Motor neuron (in vitro differentiated cells): ENCODE results near the gene RAD51B. TPM values are rescaled to one million over a fixed set of nuclear protein-coding genes. Genes with fewer than 3 reads are reported as not detected.

Source experiments
- ATAC-seq, 8 experiments: fragments of 200-7000 bp; cut with Tn5 transposase; replicated peaks in 6 of 8; 2 replicates each; pipeline ENCODE4 v1.8.0; 2021; ENCODE audit warnings: mild to moderate bottlenecking in 8 of 8, moderate library complexity in 8 of 8
- H3K27ac ChIP-seq, 2 donors: fragments of 250-450 bp; sonication (Bioruptor Pico); 2 replicates each; pipeline ENCODE4 v1.9.0; 2021; ENCODE audit warnings: antibody characterized with exemption in 2 of 2, mild to moderate bottlenecking in 2 of 2, moderate library complexity in 1 of 2
- H3K4me1 ChIP-seq, 2 donors: fragments of 250-450 bp; sonication (Bioruptor Pico); replicated peaks in 1 of 2; 2 replicates each; pipeline ENCODE4 v1.6.1; 2021; ENCODE audit warnings: antibody characterized with exemption in 2 of 2, mild to moderate bottlenecking in 2 of 2, moderate library complexity in 1 of 2
- H3K4me3 ChIP-seq, 5 donors: fragments of 250-450 bp; sonication (Bioruptor Pico); 2 replicates each; pipeline ENCODE4 v1.9.0; 2021; ENCODE audit warnings: antibody characterized with exemption in 5 of 5, mild to moderate bottlenecking in 5 of 5, moderate library complexity in 4 of 5
- WGBS, 10 experiments: fragments of 450-650 bp; shearing (Covaris generic); methylation state at CpG; one replicate each; pipeline ENCODE4 v1.0.0; 2022; 5-methylcytosine and 5-hydroxymethylcytosine counted together
- in situ Hi-C, 9 experiments: fragments of 400-800 bp; cut with MboI; loops; one replicate each; pipeline ENCODE4 v1.15.0; 2021; ENCODE audit warnings: low sequenced_read_pairs in 9 of 9, low pct_unique_long_range_greater_than_20kb in 2 of 9; ENCODE audit not compliant: unreplicated experiment in 9 of 9
- total RNA-seq, 8 experiments: library from RNA; unstranded; fragments of 300-600 nt; gene quantifications; 2 replicates each; pipeline versions ENCODE4 v1.2.3 to v1.2.4, GENCODE V29; 2022

RAD51B gene
- total RNA-seq, 8 experiments from 2014 or later: 5.4 to 37.7 (median 11.0) TPM

DNA sequence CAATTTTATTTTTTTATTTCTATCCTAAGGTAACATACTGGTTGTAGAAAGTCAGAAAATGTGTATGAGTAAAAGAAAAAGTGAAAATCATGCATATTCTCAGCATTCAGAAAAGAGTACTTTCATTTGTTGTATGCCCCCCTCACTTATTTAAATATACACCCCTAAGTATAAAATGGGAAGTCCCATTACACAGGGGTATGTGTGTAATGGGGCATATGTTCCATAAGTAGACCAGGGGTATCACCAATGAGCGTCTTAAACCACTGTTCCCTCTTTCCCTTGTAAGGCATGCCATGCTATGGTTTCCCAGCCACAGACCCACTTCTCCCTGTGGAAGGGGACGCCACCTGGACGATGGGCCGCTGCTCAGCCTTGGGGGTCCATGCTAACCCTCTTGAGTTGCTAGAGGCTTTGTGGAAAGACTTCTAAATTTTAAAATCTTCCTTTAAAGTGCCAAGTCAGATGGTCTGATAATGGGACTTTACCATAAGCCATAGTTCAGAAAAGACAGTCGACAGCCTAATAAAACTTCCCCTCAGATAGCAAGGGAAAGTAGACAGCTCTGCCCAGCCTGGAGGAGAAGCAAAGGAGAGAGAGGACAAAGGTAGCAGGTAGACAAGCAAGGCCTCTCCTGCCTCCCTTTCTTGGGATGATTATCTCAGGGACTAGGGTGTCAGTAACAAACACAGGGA lies 855.1 kb downstream of the RAD51B start:
- Histone ChIP-seq H3K27ac (no peak overlapping the region), H3K4me1 (peaks cover 12 to 22% of the 10 kb centered on the region in 2 donors), H3K4me3 (no peak overlapping the region)
- in situ Hi-C loops: no loop called here
- 87 to 100% (median 95%) methylated on average over 1 to 5 of the region's 5 CpGs; no CpG with 5 or more reads in 3 of the 10 experiments for WGBS, 10 experiments
- ATAC-seq: no peak

DNA sequence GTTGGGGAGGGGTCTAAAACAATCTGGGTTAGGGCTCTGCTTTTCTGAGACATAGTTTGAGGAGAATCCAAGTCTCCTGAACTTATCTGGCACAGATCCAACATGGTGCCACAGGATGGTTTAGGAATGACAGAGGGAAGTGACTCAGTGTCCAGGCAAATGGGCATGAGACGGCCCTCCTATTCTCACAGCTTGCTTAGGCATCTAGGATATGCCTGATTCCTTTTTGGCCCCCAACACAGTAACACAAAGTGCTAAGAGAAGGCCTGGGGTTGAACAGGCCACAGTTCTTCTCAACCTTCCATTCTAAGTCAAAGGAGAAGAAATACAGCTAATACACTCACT lies 855.6 kb downstream of the RAD51B start:
- Histone ChIP-seq H3K4me1 (peaks cover 12 to 22% of the 10 kb centered on the region in 2 donors), H3K4me3 (no peak overlapping the region), H3K27ac (no peak overlapping the region)
- no peak for ATAC-seq
- WGBS, 10 experiments: 80 to 100% methylated on average over 1 of the region's 1 CpG; no CpG with 5 or more reads in 8 of the 10 experiments
- in situ Hi-C loops: no loop called here

DNA sequence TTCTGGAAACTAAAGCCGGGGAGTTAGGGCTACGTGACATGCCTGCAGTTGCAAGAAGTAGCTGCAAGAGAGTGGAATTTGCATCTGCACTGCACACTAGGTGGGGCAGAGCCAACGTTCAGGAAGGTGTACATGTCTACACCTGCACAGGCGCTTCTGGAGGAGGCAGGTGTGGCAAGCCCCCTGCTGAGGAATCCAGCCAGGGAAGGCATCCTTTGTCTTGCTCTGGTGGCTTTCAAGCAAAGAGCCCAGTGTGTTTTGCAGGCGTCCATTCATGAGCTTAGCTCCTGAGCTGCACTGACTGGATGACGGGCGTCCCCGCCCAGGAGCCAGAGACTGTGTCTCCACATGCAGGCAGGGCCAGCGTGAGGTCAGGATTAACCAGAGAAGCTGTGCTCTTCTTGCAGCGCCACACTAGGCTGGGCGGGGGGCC lies 856.9 kb downstream of the RAD51B start:
- peak; percentile 26 to 88 (median 48) for ATAC-seq
- no peak overlapping the region for H3K27ac ChIP-seq
- H3K4me1 ChIP-seq: peaks cover 12 to 26% of the 10 kb centered on the region in 2 donors
- 20 to 100% (median 86%) methylated on average over 1 to 9 of the region's 11 CpGs; no CpG with 5 or more reads in 2 of the 10 experiments for WGBS, 10 experiments
- H3K4me3 ChIP-seq: no peak overlapping the region
- in situ Hi-C loops: no loop called here

DNA sequence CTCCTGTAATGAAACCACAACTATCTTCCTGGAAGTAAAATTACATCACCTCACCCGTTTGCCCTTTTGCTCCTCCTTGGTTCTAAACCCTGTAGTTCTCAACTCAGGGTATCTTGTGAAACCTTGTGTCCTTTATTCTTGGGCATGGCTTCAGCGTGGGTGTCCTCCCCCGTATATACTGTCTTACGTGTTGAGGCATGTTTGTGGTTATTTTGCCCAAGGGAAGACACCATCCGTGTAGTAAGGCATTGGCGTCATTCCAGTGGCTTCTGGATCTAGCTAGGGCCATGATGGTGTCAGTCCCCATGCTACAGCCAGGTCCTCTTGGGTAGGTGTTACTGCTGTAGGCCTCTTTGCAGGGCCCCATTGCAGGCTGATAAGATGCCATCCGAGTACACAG lies 857.9 kb downstream of the RAD51B start:
- Histone ChIP-seq H3K4me3 (no peak overlapping the region), H3K4me1 (peaks cover 12 to 26% of the 10 kb centered on the region in 2 donors), H3K27ac (no peak overlapping the region)
- in situ Hi-C loops: no loop called here
- WGBS, 10 experiments: 58 to 100% (median 91%) methylated on average over 1 to 5 of the region's 7 CpGs; no CpG with 5 or more reads in 2 of the 10 experiments
- no peak for ATAC-seq

DNA sequence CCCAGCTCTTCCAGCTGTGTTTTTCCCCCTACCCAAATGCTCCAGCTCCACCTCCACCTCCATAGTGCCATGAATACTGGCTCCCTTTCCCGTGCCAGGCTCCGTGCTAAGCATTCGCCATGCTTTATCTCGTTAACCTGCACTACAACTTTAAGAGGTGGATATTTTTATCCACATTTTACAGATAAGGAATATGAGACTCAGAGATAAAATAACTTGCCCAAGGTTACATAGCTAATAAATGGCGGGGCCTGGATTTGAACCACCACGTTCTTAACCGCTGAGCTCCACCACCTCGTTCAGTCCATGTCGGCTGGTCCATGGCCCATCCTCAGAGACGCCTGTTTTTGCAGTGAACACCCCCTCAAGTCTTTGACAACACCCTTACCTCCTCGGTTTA lies 858.3 kb downstream of the RAD51B start:
- WGBS, 10 experiments: 88 to 100% (median 97%) methylated on average over 2 to 8 of the region's 11 CpGs; no CpG with 5 or more reads in 2 of the 10 experiments
- Histone ChIP-seq H3K27ac (no peak overlapping the region), H3K4me1 (peaks cover 16 to 26% of the 10 kb centered on the region in 2 donors), H3K4me3 (no peak overlapping the region)
- ATAC-seq: no peak
- in situ Hi-C loops: no loop called here

DNA sequence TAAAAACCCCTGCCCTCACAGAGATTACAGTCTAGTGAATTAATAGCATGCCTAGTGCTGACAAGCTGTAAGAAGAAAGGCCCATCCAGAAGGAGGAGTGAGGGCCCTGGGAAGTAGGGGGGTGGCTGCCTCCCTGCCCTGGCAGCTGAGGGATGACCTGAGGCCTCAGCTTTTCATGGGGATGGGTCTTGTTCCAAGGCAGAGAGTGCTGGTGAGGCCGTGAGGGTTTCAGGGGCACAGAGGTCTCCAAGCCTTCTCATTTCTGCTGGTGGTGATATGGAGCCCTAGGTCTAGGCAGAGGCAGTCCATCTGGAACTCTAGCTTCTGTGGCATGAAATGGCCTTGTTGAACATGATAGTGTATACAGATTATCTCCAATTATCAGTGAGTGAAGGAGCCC lies 858.9 kb downstream of the RAD51B start:
- H3K4me1 ChIP-seq: peaks cover 22 to 31% of the 10 kb centered on the region in 2 donors
- ATAC-seq: no peak
- WGBS, 10 experiments: 88% methylated on average over 1 of the region's 1 CpG; no CpG with 5 or more reads in 9 of the 10 experiments
- in situ Hi-C loops: no loop called here
- H3K27ac ChIP-seq: no peak overlapping the region
- H3K4me3 ChIP-seq: no peak overlapping the region

DNA sequence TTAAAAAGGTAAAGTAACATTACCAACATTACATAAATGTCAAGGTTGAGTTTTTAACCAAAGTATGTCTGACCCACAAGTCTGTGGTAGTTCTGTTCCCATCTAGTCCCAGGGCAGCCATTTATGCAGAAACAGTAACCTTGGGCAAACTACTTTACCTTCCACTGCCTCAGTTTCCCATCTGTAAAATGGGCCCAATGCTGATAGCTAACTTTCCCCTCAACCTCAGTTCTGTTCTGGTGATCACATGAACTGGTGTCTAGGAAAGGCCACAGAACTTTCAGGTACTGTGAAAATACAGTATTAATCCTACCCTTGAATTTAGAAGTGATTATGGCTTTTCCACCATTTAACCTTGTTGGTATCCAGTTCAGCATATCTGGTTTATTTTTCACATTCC lies 859.7 kb downstream of the RAD51B start:
- no peak for ATAC-seq
- in situ Hi-C loops: no loop called here
- Histone ChIP-seq H3K4me3 (no peak overlapping the region), H3K27ac (no peak overlapping the region), H3K4me1 (peaks cover 30 to 39% of the 10 kb centered on the region in 2 donors)

DNA sequence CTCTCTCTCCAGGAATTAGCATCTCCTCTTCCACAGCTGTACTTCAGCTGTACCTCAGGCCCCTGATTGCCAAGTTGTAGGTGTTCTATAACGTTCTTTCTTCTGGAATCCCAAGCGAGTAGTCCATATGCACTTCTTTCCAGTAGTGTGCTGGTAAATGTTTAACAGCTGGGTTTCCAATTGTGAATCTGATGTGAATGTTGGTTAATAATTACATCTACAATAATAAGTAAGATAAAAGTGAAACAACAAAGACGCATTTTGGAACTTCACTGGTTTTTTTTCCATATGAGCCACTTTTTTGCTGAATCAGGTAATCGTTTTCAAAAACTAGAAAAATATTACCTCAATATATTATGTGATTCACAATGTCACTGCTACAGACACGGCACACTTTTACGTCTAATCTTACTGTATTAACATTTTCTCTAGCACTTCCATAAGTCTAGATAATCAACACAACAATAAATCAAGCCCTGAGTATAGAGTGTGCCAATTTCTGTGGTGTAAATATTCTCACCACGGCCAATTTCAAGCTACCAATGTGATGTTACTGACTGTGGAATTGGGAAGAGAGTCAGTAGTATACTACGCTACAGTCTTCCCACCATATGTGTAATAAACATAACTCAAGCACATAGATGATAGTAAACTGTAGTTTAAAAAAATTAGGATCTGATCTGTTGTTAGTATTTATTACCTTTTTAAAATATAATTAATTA lies 860.3 kb downstream of the RAD51B start:
- no peak for ATAC-seq
- in situ Hi-C loops: no loop called here
- Histone ChIP-seq H3K4me3 (no peak overlapping the region), H3K4me1 (peaks cover 37 to 45% of the 10 kb centered on the region in 2 donors), H3K27ac (no peak overlapping the region)
- 44 to 97% (median 80%) methylated on average over 2 to 8 of the region's 8 CpGs for WGBS, 10 experiments

DNA sequence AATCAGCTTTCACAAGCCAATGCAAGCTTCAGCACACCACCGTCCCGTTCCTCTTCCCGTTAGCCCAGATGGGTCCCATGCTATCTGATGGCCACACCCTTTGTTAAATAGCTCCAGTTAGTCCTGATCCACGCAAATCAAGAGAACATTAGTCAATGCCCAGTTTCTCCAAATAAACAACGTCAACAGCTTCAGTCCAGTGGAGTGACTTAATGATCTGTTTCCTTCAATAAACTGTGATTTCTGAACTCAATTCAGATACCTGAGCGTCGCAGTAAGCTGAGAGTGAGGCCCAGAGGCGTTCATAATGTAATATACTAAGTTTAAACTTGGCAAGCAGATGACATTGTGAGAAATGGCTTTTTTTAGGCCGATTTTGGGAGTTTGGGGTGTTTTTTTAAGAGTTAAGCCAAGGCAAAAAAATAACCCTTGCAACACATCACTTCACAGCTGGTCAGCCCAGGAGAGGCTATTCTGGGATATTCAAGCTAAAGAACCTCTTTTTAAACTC lies 861.0 kb downstream of the RAD51B start:
- 23 to 100% (median 80%) methylated on average over 1 to 9 of the region's 9 CpGs for WGBS, 10 experiments
- in situ Hi-C loops: no loop called here
- Histone ChIP-seq H3K4me1 (peaks cover 43 to 52% of the 10 kb centered on the region in 2 donors), H3K27ac (no peak overlapping the region), H3K4me3 (no peak overlapping the region)
- peak in 3 of 8 experiments; percentile 24 to 76 (median 67) for ATAC-seq

DNA sequence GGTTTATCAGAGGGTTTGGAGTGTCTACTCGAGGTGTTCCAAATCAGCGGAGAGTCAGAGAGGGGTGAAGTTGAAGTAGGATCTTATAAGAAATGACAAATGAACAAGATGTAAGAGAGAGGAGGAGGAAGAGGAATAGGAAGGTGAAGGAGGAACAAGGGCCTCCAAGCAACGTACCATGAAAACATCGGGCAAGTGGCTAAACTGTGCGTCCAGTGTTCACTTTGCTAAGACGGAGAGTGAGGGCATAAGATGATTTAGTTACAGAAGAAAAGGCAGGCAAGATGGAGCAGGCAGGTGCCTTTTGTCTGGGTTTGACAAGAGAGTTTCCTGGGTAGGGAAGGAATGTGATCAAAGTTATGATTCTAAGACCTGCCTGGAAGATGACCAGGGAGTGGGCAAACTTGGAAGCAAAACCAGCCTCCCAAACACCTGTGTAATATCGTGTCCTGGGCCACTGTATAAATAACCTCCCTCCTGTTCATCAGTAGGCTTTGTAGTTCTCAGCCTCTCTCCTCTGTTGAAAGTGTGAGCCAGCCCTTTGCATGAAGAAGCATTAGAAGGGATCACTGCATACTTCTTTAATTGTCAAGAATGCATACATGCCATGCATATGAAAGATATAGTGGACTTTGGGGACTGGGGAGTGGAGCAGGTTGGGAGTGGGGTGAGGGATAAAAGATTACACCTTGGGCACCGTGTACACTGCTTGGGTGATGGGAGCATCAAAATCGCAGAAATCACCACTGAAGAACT lies 861.9 kb downstream of the RAD51B start:
- in situ Hi-C loops: no loop called here
- whole genome bisulfite sequencing, 10 experiments: 78 to 100% (median 93%) methylated on average over 1 to 9 of the region's 9 CpGs
- ATAC-seq: no peak
- H3K4me3 ChIP-seq: no peak overlapping the region
- H3K27ac ChIP-seq: no peak overlapping the region
- H3K4me1 ChIP-seq: peaks cover 48 to 56% of the 10 kb centered on the region in 2 donors

DNA sequence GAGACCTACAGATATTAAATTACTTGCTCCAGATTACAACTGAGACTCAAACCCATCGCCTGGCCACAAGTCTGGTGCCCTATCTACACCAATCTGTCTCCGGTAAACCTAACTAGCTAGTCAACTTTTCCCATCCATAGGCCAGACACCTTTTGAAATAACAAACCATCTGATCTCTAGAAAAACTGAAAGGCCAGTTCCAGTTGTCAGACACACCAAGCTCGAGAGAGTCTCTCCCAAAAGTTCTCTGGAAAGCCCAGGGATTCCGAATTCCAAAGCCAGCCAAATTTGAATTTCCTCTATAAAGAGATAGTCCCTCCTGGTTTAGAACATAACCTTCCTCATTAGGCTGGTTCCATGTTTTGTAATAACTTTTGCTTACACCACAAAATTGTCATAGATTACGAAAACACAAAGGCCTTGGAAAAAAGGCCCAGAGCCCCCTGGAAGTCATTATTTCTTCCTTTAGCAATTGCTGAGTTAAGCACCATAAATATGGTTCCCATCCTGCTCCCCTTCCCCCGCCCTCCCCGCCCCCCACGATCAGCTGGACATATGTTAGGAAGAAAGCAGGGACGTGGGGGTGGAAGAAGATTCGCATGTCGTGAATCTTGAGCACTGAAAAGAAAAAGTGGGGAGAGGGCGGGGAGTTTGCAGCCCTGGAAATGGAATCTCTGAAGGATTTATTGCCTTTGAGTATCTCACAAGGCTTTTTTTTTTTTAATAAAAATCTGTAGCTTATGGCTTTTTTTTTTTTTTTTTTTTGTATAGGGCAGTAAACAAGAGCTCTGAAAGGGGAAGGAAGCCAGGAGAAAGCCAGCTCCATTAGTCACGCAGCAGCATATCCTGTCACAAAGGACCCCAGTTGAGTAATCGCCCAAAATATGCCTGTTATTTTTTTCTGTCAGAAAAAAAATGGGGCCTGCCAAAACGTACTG lies 862.9 kb downstream of the RAD51B start:
- peak overlapping the region in 1 of 2 donors; percentile 57 for H3K27ac ChIP-seq
- peak in 7 of 8 experiments; percentile 42 to 80 (median 75) for ATAC-seq

DNA sequence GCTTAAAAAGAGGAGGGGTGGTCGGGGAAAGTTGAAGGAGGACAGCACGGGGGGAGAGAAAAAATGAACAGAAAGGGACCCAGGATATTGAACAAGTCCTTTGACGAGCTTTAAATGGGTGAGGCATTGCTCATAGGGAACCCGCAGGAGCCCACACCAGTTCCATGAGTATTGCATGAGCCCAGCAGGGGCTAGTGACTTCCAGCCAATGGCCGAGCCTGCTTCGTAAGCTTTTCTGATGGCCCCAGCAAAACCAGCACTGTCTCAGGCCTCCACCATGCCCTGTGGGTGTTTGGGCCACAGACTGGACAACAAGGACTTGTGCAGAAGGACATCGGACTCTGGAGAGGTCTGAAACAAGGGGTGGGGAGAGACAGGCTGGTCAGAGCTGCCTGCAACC lies 863.7 kb downstream of the RAD51B start:
- Histone ChIP-seq H3K4me3 (no peak overlapping the region), H3K27ac (peak overlapping the region; percentile 24 to 57), H3K4me1 (peaks cover 47 to 53% of the 10 kb centered on the region in 2 donors)
- in situ Hi-C loops: no loop called here
- ATAC-seq: no peak
- WGBS, 10 experiments: 19 to 100% (median 59%) methylated on average over 1 to 7 of the region's 7 CpGs; no CpG with 5 or more reads in 6 of the 10 experiments

More for the DNA sequence above, 862.9 kb downstream of the RAD51B start:
- Histone ChIP-seq H3K4me3 (no peak overlapping the region), H3K4me1 (peaks cover 45 to 52% of the 10 kb centered on the region in 2 donors)
- in situ Hi-C loops: no loop called here
- WGBS, 10 experiments: 0 to 60% (median 30%) methylated on average over 1 to 14 of the region's 15 CpGs
